ENCODE measurements around the gene NME4.
"Not testable (repeated sequence)": the region's sequence is repeated elsewhere in the genome, so short reads cannot be mapped to it uniquely, and the experiment has no call there.

The NME4 gene

DNA sequence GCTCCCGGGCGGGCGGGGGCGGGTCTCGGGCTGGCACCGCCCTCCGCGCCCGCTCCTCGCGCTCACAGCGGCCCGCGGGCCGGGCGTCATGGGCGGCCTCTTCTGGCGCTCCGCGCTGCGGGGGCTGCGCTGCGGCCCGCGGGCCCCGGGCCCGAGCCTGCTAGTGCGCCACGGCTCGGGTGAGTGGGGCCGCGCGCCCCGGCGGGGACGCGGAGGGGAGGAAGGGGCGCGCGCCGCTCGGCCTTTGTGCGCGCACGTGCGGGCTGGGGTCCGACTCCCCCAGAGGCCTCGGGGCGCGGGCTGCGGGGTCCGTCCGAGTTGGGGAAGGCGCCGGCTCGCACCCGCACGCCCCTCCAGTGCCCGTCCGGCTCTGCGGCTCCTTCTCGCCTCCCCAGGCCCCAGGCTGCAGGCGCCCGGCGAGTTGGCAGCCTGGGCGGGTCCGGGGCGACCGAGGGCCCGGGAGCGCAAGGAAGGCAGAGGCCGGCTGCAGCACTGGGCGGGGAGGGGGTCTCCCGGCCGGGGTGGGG, at the start of gene NME4:
NME4 (plus strand) TSS at position 65 of the 527 bp plus-strand sequence; CDS start at position 89, 24 bp downstream.
- no peak for DNase-seq

DNA sequence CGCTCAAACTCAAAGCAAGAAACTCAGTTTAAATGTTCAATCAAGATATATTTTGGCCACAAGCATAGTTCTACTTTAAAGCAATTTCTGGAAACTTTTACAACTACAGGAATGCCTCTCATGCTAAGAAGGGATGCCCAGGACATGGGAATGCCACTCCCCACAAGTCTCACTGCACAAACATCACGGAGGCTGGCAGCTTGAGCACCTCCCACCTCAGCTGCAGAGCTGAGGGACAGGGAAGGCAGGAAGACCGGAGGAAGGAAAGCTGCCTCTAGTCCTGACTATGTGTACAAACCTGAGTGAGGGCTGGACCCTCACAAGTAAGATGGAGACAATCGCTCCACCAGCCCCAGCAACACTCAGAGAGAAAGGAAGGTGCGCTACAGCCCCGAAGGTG, 49.8 kb upstream of the NME4 start:
- no peak for DNase-seq

GRCh38 chr16:348495-348894, 48.5 kb upstream of the NME4 start:
- not testable (repeated sequence) for DNase-seq

DNA sequence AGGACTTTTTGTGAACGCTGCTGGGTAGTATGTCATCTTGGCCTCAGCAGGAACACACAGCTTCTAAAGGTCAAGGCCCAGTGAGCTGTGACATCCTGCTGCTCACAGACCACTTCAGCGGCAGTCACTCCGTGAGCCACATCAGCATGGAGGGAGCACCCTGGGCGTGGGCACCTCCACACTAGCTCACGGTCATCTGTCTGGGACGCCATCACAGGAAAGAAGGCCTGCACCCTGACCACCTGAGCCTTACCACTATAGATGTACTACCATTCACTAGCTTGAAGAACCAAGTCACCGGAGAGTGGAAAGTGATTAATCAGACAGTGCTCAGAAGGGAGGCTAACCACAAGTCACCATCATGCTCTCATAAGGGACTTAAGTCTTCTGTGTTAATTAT, 47.8 kb upstream of the NME4 start:
- no peak for DNase-seq

GRCh38 chr16:350203-350602, 46.8 kb upstream of the NME4 start:
- DNase-seq, result no peak

- DNase-seq, result no peak
Measured at GRCh38 chr16:351804-352520, 45.0 kb upstream of the NME4 start.

GRCh38 chr16:352547-353403, 44.2 kb upstream of the NME4 start, which contains the start of gene AXIN1:
Gene AXIN1 (minus strand): TSS chr16:352723. CDS start chr16:347025, 5,698 bp downstream.
- peak; percentile 96 for DNase-seq

DNA sequence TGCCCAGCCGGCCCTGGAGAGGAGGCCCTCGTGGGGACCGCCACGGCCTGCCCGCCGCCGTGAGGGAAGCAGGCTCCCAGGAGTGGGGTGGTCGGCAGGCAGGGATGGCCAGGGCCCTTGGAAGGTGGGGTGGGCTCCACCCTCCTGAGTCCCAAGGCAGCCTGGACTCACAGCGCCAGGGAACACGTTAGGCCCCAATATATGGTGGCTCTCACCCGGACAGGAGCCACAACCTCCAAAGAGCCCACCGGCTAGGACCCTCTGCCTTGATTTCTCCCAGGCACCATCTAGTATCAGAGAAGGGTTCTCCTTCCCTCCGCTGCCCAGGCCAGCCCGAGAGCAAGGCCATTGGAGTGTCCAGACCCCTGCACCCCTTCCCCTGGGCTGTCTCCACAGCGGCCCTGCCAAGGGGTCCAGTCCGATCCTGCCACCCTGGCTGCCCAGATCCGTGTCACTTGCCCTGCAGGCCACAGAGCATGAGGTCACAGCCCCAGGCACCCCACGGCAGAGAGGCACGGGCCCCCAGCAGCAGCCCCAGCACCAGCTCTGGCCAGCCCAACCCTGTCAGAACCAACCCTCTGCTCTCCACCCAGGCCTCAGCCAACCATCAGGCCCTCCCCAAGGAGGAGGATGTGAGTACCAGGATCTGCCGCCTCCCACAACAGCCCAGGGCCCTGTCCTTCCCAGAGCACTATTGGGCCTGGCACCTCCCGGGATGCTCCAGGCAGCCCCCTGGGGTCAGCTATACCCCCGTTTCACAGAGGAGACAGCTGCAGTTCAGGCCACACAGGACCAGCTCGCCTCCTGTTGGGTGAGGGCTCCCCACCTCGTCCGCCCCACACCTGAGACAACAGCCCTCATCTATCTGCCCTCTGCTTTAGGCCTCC, 43.4 kb upstream of the NME4 start:
- DNase-seq, result no peak

DNA sequence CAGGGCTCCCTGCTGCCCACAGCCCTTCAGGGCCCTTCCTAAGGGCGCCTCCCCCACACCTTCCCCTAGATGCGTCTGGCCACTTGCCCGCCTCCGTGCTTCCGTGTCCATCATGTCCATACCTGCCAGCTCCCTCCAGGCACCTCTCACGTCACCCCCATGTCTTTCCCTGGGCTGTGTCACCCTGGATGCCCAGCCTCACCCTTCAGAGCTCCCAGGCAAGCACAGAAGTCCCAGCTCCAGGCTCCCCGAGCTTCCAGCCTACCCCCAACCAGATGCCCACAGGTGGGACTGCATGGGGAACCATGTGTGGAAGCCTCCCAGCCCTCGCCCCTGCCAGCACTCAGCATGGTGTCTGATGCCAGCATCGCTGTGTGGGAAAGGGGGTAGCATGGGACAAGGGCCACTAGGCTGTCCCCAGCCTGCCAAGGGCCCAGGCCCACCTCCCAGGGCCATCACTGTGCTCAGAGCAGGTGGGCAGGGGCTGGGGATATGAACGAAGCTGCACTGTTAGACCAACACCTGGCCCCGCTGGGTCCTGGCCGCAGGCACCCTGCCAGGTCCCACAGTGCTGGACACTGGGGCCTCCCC, 42.6 kb upstream of the NME4 start:
- DNase-seq, result no peak

GRCh38 chr16:354971-355461, 42.0 kb upstream of the NME4 start:
- DNase-seq, result no peak

- no peak for DNase-seq
Measured at GRCh38 chr16:356741-357140, 40.3 kb upstream of the NME4 start.

GRCh38 chr16:359067-359763, 37.8 kb upstream of the NME4 start:
- DNase-seq, result no peak

GRCh38 chr16:359871-360697, 36.9 kb upstream of the NME4 start:
- DNase-seq, result no peak

- no peak for DNase-seq
Measured at GRCh38 chr16:360698-361336, 36.2 kb upstream of the NME4 start.

GRCh38 chr16:361341-361871, 35.6 kb upstream of the NME4 start:
- no peak for DNase-seq

GRCh38 chr16:361872-362701, 34.9 kb upstream of the NME4 start:
- DNase-seq, result peak; percentile 76

GRCh38 chr16:362702-362999, 34.3 kb upstream of the NME4 start:
- DNase-seq, result not testable (repeated sequence)

GRCh38 chr16:363110-363765, 33.8 kb upstream of the NME4 start:
- no peak for DNase-seq
